Activated T-helper 2 cell treated with anti-CD3 and anti-CD28 coated beads, Interferon-gamma antibody, Interleukin-2, Interleukin-4, amounts not matched to agents 10 μg/mL and 5 μg/mL and 100 μg/mL, durations not matched to agents 14 hours and 24 hours and 36 hours (primary cell): Measurements from ENCODE around the gene BEND7. TPM values are rescaled to one million over a fixed set of nuclear protein-coding genes. Genes with fewer than 3 reads are reported as not detected.

Source experiments
- DNase-seq: peaks from one replicate; pipeline ENCODE4 v3.0.0; 2021; ENCODE audit warnings: low spot score
- H3K27ac Mint-ChIP-seq: one replicate; pipeline ENCODE4 v1.8.0; 2021; ENCODE audit warnings: mixed read lengths
- H3K27me3 Mint-ChIP-seq: one replicate; pipeline ENCODE4 v1.8.0; 2021; ENCODE audit warnings: low read depth, mixed read lengths
- H3K36me3 Mint-ChIP-seq: one replicate; pipeline ENCODE4 v1.8.0; 2021; ENCODE audit warnings: low read depth, mixed read lengths
- H3K4me1 Mint-ChIP-seq: one replicate; pipeline ENCODE4 v1.8.0; 2021; ENCODE audit warnings: low read depth, mixed read lengths
- H3K4me3 Mint-ChIP-seq: one replicate; pipeline ENCODE4 v1.8.0; 2021; ENCODE audit warnings: low read depth, mild to moderate bottlenecking, moderate library complexity, mixed read lengths
- H3K9me3 Mint-ChIP-seq: one replicate; pipeline ENCODE4 v1.8.0; 2021; ENCODE audit warnings: mixed read lengths
- intact Hi-C: fragments of 100-400 bp; cut with micrococcal nuclease; formaldehyde crosslinking; loops from one replicate; pipeline ENCODE4 v1.15.1; 2023
- total RNA-seq: library from RNA; stranded (reverse); gene quantifications from 2 replicates; pipeline ENCODE4 v1.2.3, GENCODE V29; 2022

Gene BEND7
- total RNA-seq, 1 donor from 2014 or later, result not detected

- Mint-ChIP-seq H3K4me3 (no peak overlapping the region), H3K9me3 (peaks cover 8% of the 10 kb centered on the region), H3K27me3 (no peaks in the 10 kb centered on the region), H3K27ac (no peak overlapping the region), H3K4me1 (no peaks in the 10 kb centered on the region), H3K36me3 (no peaks in the 10 kb centered on the region)
- DNase-seq, result no peak
- intact Hi-C loops, result no loop called here
These were observed 129.6 kb downstream of the BEND7 start for GRCh38 chr10:13399236-13399635.

- Mint-ChIP-seq H3K27ac (no peak overlapping the region), H3K9me3 (peaks cover 8% of the 10 kb centered on the region), H3K36me3 (no peaks in the 10 kb centered on the region), H3K27me3 (peaks cover 3% of the 10 kb centered on the region), H3K4me3 (no peak overlapping the region), H3K4me1 (no peaks in the 10 kb centered on the region)
- intact Hi-C loops, result no loop called here
- no peak for DNase-seq
These were observed 131.8 kb downstream of the BEND7 start for GRCh38 chr10:13397052-13397451.

GRCh38 chr10:13396369-13396768 is 132.4 kb downstream of the BEND7 start:
- intact Hi-C loops, result no loop called here
- Mint-ChIP-seq H3K27me3 (peaks cover 3% of the 10 kb centered on the region), H3K4me3 (no peak overlapping the region), H3K27ac (no peak overlapping the region), H3K9me3 (peaks cover 8% of the 10 kb centered on the region), H3K36me3 (no peaks in the 10 kb centered on the region), H3K4me1 (no peaks in the 10 kb centered on the region)
- DNase-seq, result no peak

DNA sequence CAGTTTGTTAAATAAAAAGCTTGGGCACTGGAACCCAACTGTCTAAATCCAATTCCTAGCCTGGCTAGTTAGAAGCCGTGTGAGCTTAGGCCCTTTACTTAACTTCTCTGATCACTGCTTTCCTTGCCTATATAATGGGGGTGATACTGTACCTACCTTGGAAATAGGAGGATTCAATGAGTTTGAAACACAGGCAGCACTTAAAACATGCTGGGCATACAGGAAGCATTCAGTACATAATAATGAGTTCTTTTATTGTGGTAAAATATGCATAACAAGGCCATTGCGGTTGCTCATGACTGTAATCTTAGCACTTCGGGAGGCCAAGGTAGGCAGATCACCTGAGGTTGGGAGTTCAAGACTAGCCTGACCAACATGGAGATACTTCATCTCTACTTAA is 133.3 kb downstream of the BEND7 start:
- no peaks in the 10 kb centered on the region for H3K36me3 Mint-ChIP-seq
- no peak overlapping the region for H3K4me3 Mint-ChIP-seq
- no peaks in the 10 kb centered on the region for H3K4me1 Mint-ChIP-seq
- no peak overlapping the region for H3K27ac Mint-ChIP-seq
- intact Hi-C loops, result no loop called here
- peaks cover 3% of the 10 kb centered on the region for H3K27me3 Mint-ChIP-seq
- H3K9me3 Mint-ChIP-seq, result peaks cover 8% of the 10 kb centered on the region
- no peak for DNase-seq

- peaks cover 3% of the 10 kb centered on the region for H3K27me3 Mint-ChIP-seq
- no peak overlapping the region for H3K4me3 Mint-ChIP-seq
- H3K36me3 Mint-ChIP-seq, result no peaks in the 10 kb centered on the region
- no peaks in the 10 kb centered on the region for H3K9me3 Mint-ChIP-seq
- no peak overlapping the region for H3K27ac Mint-ChIP-seq
- intact Hi-C loops, result no loop called here
- DNase-seq, result no peak
- H3K4me1 Mint-ChIP-seq, result no peaks in the 10 kb centered on the region
These were observed 135.2 kb downstream of the BEND7 start for GRCh38 chr10:13393640-13394039.

DNA sequence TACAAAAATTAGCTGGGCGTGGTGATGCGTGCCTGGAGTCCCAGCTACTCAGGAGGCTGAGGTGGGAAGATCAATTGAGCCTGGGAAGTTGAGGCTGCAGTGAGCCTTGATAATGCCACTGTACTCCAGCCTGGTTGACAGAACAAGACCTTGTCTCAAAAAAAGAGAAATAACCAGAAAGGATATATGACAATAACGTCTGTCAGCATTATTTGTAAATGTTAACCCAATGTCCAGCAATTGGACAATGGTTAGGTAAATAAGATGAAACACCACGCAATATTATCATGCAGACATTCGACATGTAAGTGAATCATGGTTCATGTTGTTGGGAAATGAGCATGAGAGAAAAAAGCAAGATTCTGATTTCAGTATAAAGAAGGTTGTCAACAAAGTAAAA is 136.1 kb downstream of the BEND7 start:
- no peak overlapping the region for H3K27ac Mint-ChIP-seq
- H3K4me1 Mint-ChIP-seq, result no peaks in the 10 kb centered on the region
- H3K27me3 Mint-ChIP-seq, result peaks cover 7% of the 10 kb centered on the region
- no peak overlapping the region for H3K4me3 Mint-ChIP-seq
- intact Hi-C loops, result no loop called here
- DNase-seq, result no peak
- no peaks in the 10 kb centered on the region for H3K36me3 Mint-ChIP-seq
- no peaks in the 10 kb centered on the region for H3K9me3 Mint-ChIP-seq

Other genes with a start within 250 kb of the BEND7 start
- 18.0 and 20.0 TPM in 2 replicates for gene PHYH, start 228.9 kb downstream of the BEND7 start, total RNA-seq
- 58.8 and 61.9 TPM in 2 replicates for gene SEPHS1, start 180.7 kb downstream of the BEND7 start, total RNA-seq
- 20.6 and 22.9 TPM in 2 replicates for gene PRPF18, start 58.0 kb upstream of the BEND7 start, total RNA-seq